ENCODE data around the gene MYO18A.

- TF ChIP-seq CTCF (IDR thresholded peaks at IDR 0.05) (no peak), POLR2A (IDR thresholded peaks at IDR 0.05) (no peak)
These were observed 16.7 kb upstream of the MYO18A start for GRCh38 chr17:29196769-29197515.
